ENCODE data around the gene FOXS1.

FOXS1 gene

DNA sequence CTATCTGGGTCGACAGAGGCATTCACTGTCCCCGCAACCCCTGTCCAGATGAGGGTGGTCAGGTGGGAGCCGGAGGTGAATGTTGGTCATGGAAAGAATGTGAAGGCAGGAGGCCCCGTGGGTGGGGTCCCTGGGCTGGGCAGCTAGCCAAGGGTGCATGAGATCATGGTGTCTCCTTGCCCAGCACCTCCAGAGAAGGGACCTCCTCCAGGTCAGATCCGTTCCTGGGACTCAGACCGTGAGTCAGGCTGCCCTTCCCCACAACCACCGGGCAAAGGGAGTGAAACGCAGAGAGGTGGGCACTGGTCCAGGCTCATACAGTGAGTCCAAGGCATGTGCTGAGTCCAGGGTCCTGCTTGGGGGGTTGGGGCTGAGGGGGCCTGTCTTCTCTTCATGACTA, 3.5 kb downstream of the FOXS1 start:
- Histone ChIP-seq H3K36me3 (ENCODE audit: control insufficient read depth, insufficient read depth, low read length) (no peaks in the 10 kb centered on the region), H3K27me3 (replicated peaks; ENCODE audit: control insufficient read depth, insufficient read depth, low read length) (no peaks in the 10 kb centered on the region), H3K4me3 (replicated peaks; ENCODE audit: low read depth, low read length) (no peak overlapping the region)
- TF ChIP-seq, protein P1, sequence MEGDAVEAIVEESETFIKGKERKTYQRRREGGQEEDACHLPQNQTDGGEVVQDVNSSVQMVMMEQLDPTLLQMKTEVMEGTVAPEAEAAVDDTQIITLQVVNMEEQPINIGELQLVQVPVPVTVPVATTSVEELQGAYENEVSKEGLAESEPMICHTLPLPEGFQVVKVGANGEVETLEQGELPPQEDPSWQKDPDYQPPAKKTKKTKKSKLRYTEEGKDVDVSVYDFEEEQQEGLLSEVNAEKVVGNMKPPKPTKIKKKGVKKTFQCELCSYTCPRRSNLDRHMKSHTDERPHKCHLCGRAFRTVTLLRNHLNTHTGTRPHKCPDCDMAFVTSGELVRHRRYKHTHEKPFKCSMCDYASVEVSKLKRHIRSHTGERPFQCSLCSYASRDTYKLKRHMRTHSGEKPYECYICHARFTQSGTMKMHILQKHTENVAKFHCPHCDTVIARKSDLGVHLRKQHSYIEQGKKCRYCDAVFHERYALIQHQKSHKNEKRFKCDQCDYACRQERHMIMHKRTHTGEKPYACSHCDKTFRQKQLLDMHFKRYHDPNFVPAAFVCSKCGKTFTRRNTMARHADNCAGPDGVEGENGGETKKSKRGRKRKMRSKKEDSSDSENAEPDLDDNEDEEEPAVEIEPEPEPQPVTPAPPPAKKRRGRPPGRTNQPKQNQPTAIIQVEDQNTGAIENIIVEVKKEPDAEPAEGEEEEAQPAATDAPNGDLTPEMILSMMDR (IDR thresholded peaks at IDR 0.05; ENCODE audit: insufficient read depth, low read length, poor library complexity, severe bottlenecking), result no peak
- no peak for DNase-seq (ENCODE audit: extremely low read depth, insufficient read length)

DNA sequence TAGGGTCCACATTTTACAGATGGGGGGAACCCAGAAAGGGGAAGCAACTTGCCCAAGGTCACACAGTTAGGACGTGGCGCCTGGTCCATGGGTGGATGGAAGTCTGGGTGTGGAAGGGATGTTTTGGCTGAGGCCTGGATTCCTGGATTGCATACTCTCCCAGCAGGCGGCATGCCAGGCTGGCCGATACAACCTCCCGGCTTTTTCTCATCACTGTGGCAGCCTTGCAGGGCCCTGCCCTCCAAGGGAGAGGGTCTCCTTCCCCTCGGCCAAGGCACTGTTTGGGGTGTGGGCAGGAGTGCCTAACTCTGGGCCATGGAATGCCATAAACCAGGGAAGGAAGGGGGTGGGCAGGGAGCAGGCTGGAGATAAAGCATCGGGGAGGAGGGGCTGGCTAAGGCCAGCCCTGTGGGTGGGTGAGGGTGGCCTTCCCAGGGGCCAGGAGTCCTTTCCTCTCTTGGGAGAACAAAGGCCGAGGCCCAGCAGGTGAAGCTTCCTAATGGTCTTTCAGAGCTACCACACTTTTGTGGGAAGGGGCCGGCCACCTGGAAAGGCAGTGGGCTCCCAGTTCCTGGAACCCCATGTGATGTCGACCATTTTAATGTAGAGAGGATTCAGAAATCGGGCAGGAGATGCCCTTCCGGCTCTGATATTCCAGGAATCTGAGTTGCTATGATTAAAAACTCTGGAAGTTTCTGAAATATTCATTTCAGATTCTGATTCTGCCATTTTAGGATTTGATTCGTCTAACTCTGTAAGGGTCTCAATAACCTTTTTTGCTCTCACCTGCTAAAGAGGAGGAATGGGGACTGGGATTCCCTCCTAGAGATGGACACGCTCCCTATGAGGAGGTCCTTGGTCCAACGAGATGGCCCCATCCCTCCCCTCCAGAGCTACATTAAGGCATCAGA, 4.2 kb downstream of the FOXS1 start:
- Histone ChIP-seq H3K27me3 (replicated peaks; ENCODE audit: control insufficient read depth, insufficient read depth, low read length) (no peaks in the 10 kb centered on the region), H3K4me3 (replicated peaks; ENCODE audit: low read depth, low read length) (no peak overlapping the region), H3K36me3 (ENCODE audit: control insufficient read depth, insufficient read depth, low read length) (no peaks in the 10 kb centered on the region)
- TF ChIP-seq, protein P1 (IDR thresholded peaks at IDR 0.05; ENCODE audit: insufficient read depth, low read length, poor library complexity, severe bottlenecking), result no peak
- DNase-seq (ENCODE audit: extremely low read depth, insufficient read length), result no peak

DNA sequence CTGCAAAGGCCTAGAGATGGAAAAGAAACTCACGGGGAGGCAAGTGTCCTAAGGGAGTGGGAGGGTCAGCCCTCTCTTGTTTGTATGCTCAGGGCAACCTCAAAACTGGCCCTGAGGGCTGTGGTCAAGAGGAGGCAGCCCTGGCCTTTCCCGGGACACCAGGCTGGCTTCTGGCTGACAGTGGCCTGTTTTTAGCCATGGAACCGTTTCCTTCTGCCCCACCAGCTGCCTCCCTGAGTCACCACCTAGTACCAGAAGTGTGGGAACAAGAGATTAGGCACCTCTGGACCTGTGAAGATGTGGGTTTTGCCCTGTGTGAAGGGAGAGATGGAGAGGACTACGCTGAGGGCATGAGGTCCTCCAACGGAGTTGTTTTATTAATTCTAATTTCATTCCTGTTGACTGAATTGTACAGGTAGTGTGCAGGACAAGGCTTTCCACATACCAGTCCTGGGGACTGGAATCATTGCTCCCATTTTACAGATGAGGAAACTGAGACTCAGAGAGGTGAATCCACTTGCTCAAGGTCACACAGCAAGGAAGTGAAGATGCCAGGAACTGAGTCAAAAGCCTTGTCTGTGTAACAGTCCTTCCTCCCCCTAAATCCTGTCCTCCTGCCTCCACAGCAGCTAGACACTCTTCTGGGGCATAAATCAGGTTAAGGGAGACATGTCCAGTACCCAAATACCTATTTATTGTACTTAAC, 5.5 kb downstream of the FOXS1 start:
- TF ChIP-seq, protein P1 (IDR thresholded peaks at IDR 0.05; ENCODE audit: insufficient read depth, low read length, poor library complexity, severe bottlenecking), result no peak
- no peaks in the 10 kb centered on the region for H3K36me3 ChIP-seq (ENCODE audit: control insufficient read depth, insufficient read depth, low read length)
- no peaks in the 10 kb centered on the region for H3K27me3 ChIP-seq (replicated peaks; ENCODE audit: control insufficient read depth, insufficient read depth, low read length)
- no peak for DNase-seq (ENCODE audit: extremely low read depth, insufficient read length)
- no peak overlapping the region for H3K4me3 ChIP-seq (replicated peaks; ENCODE audit: low read depth, low read length)

DNA sequence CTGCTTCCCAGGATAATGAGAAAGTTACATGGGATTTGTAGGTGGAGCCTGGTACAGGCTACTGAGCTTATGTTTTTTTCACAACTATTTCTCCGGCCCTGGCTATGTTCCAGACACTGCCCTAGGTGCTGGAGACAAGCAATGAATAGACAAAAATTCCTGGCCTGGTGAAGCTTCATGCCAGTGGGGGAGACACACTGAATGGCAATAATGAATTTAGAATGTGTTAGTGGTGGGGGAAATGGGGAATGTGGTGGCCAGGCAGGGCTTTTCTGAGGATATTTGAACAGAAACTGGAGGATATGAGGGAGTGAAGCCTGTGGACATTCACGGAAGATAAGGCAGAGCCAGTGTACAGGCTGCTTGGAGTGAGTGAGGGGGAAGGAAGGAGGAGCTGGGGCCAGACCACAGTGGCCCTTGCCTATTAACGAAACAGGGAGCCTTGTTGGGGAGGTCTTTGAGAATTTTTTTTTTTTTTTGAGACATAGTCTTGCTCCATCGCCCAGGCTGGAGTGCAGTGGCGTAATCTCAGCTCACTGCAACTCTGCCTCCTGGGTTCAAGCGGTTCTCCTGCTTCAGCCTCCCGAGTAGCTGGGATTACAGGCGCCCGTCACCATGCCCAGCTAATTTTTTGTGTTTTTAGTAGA, 6.6 kb downstream of the FOXS1 start:
- Histone ChIP-seq H3K4me3 (replicated peaks; ENCODE audit: low read depth, low read length) (no peak overlapping the region), H3K27me3 (replicated peaks; ENCODE audit: control insufficient read depth, insufficient read depth, low read length) (no peaks in the 10 kb centered on the region), H3K36me3 (ENCODE audit: control insufficient read depth, insufficient read depth, low read length) (no peaks in the 10 kb centered on the region)
- TF ChIP-seq, protein P1 (IDR thresholded peaks at IDR 0.05; ENCODE audit: insufficient read depth, low read length, poor library complexity, severe bottlenecking), result no peak
- DNase-seq (ENCODE audit: extremely low read depth, insufficient read length), result no peak

DNA sequence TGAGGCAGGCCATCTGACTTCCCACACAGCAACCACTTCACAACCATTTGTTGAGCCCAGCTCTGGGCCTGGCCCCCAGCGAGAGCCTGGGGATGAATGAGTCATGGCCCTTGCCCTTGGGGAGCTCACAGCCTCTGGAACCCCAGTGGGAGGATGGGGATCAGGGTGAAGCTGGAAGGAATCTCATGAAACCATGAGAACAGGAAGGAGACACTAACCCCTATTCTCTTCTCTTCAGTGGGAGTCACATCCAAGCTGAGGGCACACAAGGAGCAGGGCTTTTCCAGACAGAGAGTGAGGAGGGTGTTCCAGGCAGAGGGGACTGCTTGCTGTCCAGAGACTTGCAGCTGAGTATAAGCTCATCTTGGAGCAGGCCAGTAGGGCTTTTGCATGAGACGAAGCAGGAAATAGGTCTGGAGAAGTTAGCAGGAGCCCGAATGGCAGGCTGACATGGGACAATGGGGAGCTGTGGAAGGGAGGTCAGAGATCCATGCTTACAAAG, 7.5 kb downstream of the FOXS1 start:
- DNase-seq (ENCODE audit: extremely low read depth, insufficient read length), result no peak
- TF ChIP-seq, protein P1 (IDR thresholded peaks at IDR 0.05; ENCODE audit: insufficient read depth, low read length, poor library complexity, severe bottlenecking), result no peak
- Histone ChIP-seq H3K36me3 (ENCODE audit: control insufficient read depth, insufficient read depth, low read length) (no peaks in the 10 kb centered on the region), H3K4me3 (replicated peaks; ENCODE audit: low read depth, low read length) (no peak overlapping the region), H3K27me3 (replicated peaks; ENCODE audit: control insufficient read depth, insufficient read depth, low read length) (no peaks in the 10 kb centered on the region)
